H9 (cell line): ENCODE results near the gene XIRP2. TPM values are rescaled to one million over a fixed set of nuclear protein-coding genes. Genes with fewer than 3 reads are reported as not detected.

Experiments
- DNase-seq: peaks from one replicate; pipeline ENCODE4 v3.0.0-alpha.2; 2017
- H2AFZ ChIP-seq: one replicate; pipeline ENCODE4 v1.6.1; 2013; ENCODE audit warnings: mild to moderate bottlenecking, low read length, control low read depth, moderate library complexity
- H2AK5ac ChIP-seq: 2 replicates; pipeline ENCODE4 v1.6.1; 2013; ENCODE audit warnings: low read length, control low read depth, mixed read lengths; ENCODE audit not compliant: insufficient read length
- H2BK120ac ChIP-seq: one replicate; pipeline ENCODE4 v1.6.1; 2013; ENCODE audit warnings: low read depth, mild to moderate bottlenecking, low read length, control low read depth, inconsistent platforms; ENCODE audit not compliant: poor library complexity, severe bottlenecking
- H2BK12ac ChIP-seq: 2 replicates; pipeline ENCODE4 v1.6.1; 2013; ENCODE audit warnings: low read length, control low read depth, mixed read lengths, low read depth; ENCODE audit not compliant: insufficient read length
- H2BK15ac ChIP-seq: 2 replicates; pipeline ENCODE4 v1.6.1; 2013; ENCODE audit warnings: low read depth, low read length, control low read depth
- H2BK20ac ChIP-seq: one replicate; pipeline ENCODE4 v1.6.1; 2013; ENCODE audit warnings: low read depth, mild to moderate bottlenecking, low read length, control low read depth, inconsistent platforms; ENCODE audit not compliant: poor library complexity, severe bottlenecking
- H2BK5ac ChIP-seq: 2 replicates; pipeline ENCODE4 v1.6.1; 2013; ENCODE audit warnings: low read length, control low read depth, mixed read lengths; ENCODE audit not compliant: insufficient read length
- H3K14ac ChIP-seq: 2 replicates; pipeline ENCODE4 v1.6.1; 2013; ENCODE audit warnings: low read length, control low read depth; ENCODE audit not compliant: insufficient read depth
- H3K18ac ChIP-seq: 2 replicates; pipeline ENCODE4 v1.6.1; 2013; ENCODE audit warnings: low read depth, mild to moderate bottlenecking, mixed read lengths, low read length, control low read depth; ENCODE audit not compliant: insufficient read length
- H3K23ac ChIP-seq: 2 replicates; pipeline ENCODE4 v1.6.1; 2013; ENCODE audit warnings: low read length, control low read depth, mixed read lengths, low read depth; ENCODE audit not compliant: insufficient read length
- H3K23me2 ChIP-seq: 2 replicates; pipeline ENCODE4 v1.6.1; 2013; ENCODE audit warnings: low read depth, mild to moderate bottlenecking, mixed read lengths, low read length, control low read depth; ENCODE audit not compliant: insufficient read length, poor library complexity, severe bottlenecking
- H3K27ac ChIP-seq: 2 replicates; pipeline ENCODE4 v1.5.1; 2013; ENCODE audit warnings: low read length, control low read depth, mixed read lengths, low read depth; ENCODE audit not compliant: insufficient read length
- H3K27me3 ChIP-seq: 2 replicates; pipeline ENCODE4 v1.6.1; 2013; ENCODE audit warnings: low read length, control low read depth, inconsistent platforms; ENCODE audit not compliant: insufficient read depth
- H3K4ac ChIP-seq: 2 replicates; pipeline ENCODE4 v1.6.1; 2013; ENCODE audit warnings: low read depth, mild to moderate bottlenecking, control low read depth, inconsistent platforms, low read length, moderate library complexity
- H3K4me1 ChIP-seq: 2 replicates; pipeline ENCODE4 v1.6.1; 2013; ENCODE audit warnings: low read length, control low read depth, inconsistent platforms; ENCODE audit not compliant: insufficient read depth
- H3K4me2 ChIP-seq: 2 replicates; pipeline ENCODE4 v1.6.1; 2013; ENCODE audit warnings: low read length, control low read depth, mixed read lengths; ENCODE audit not compliant: insufficient read length, insufficient read depth
- H3K56ac ChIP-seq: 2 replicates; pipeline ENCODE4 v1.6.1; 2013; ENCODE audit warnings: low read depth, mild to moderate bottlenecking, mixed read lengths, low read length, control low read depth; ENCODE audit not compliant: insufficient read length
- H3K79me1 ChIP-seq: 2 replicates; pipeline ENCODE4 v1.6.1; 2013; ENCODE audit warnings: low read depth, mild to moderate bottlenecking, moderate library complexity, low read length, control low read depth, inconsistent platforms; ENCODE audit not compliant: insufficient read depth, poor library complexity, severe bottlenecking
- H3K79me2 ChIP-seq: 2 replicates; pipeline ENCODE4 v1.6.1; 2013; ENCODE audit warnings: low read length, control low read depth, inconsistent platforms; ENCODE audit not compliant: insufficient read depth
- H3K9ac ChIP-seq: 2 replicates; pipeline ENCODE4 v1.6.1; 2013; ENCODE audit warnings: low read length, control low read depth, mixed read lengths; ENCODE audit not compliant: insufficient read length; ENCODE audit errors: extremely low read depth
- H3K9me3 ChIP-seq: one replicate; pipeline ENCODE4 v1.6.1; 2013; ENCODE audit warnings: low read depth, low read length, inconsistent platforms; ENCODE audit not compliant: control insufficient read depth
- H3T11ph ChIP-seq: one replicate; pipeline ENCODE4 v1.6.1; 2013; ENCODE audit warnings: mild to moderate bottlenecking, low read length, control low read depth, inconsistent platforms
- H4K20me1 ChIP-seq: one replicate; pipeline ENCODE4 v1.6.1; 2013; ENCODE audit not compliant: control insufficient read depth, insufficient read length, insufficient read depth
- H4K5ac ChIP-seq: 2 replicates; pipeline ENCODE4 v1.6.1; 2013; ENCODE audit warnings: low read depth, mild to moderate bottlenecking, mixed read lengths, low read length, control low read depth; ENCODE audit not compliant: insufficient read length
- H4K8ac ChIP-seq: replicated peaks from 2 replicates; pipeline ENCODE4 v1.6.1; 2013; ENCODE audit warnings: low read length, control low read depth, mixed read lengths, low read depth; ENCODE audit not compliant: insufficient read length
- H4K91ac ChIP-seq: 2 replicates; pipeline ENCODE4 v1.6.1; 2013; ENCODE audit warnings: low read depth, mild to moderate bottlenecking, moderate library complexity, mixed read lengths, low read length, control low read depth; ENCODE audit not compliant: insufficient read length
- H3K27ac Mint-ChIP-seq, 3 experiments: 2 replicates in 2 of 3; 3 replicates in 1 of 3; pipeline ENCODE4 v1.8.0; 2020 to 2021; ENCODE audit warnings: mixed read lengths in 3 of 3, mild to moderate bottlenecking in 1 of 3, moderate library complexity in 1 of 3
- H3K27me3 Mint-ChIP-seq: 2 replicates; pipeline ENCODE4 v1.8.0; 2021; ENCODE audit warnings: low read depth, mild to moderate bottlenecking, moderate library complexity, mixed read lengths
- H3K36me3 Mint-ChIP-seq, 3 experiments: 2 replicates in 2 of 3; 3 replicates in 1 of 3; pipeline ENCODE4 v1.8.0; 2020 to 2021; ENCODE audit warnings: low read depth in 3 of 3, mixed read lengths in 3 of 3; ENCODE audit not compliant: insufficient read depth in 1 of 3
- H3K4me1 Mint-ChIP-seq, 2 experiments: 2 replicates each; pipeline ENCODE4 v1.8.0; 2020; ENCODE audit warnings: mixed read lengths in 2 of 2
- H3K4me3 Mint-ChIP-seq, 2 experiments: 2 replicates in 1 of 2; 3 replicates in 1 of 2; pipeline ENCODE4 v1.8.0; 2020 to 2021; ENCODE audit warnings: mild to moderate bottlenecking in 2 of 2, mixed read lengths in 2 of 2, moderate library complexity in 1 of 2
- H3K9me3 Mint-ChIP-seq, 2 experiments: 2 replicates in 1 of 2; 3 replicates in 1 of 2; pipeline ENCODE4 v1.8.0; 2020; ENCODE audit warnings: mild to moderate bottlenecking in 2 of 2, mixed read lengths in 2 of 2, moderate library complexity in 1 of 2
- CTCF ChIP-seq: fragments of 200-600 bp; sonication (generic); conservative IDR thresholded peaks from 3 replicates; pipeline ENCODE4 v1.8.0; 2021; ENCODE audit warnings: antibody characterized with exemption, mild to moderate bottlenecking
- WGBS: extraction: QIAGEN DNeasy Blood & Tissue Kit; methylation state at CpG from one replicate; pipeline ENCODE4 v1.1.7; 2013; ENCODE audit warnings: missing lambda C conversion rate, low lambda C conversion rate, mixed read lengths; ENCODE audit not compliant: insufficient read length; ENCODE audit errors: extremely low coverage; 5-methylcytosine and 5-hydroxymethylcytosine counted together
- total RNA-seq: library from RNA; stranded (reverse); gene quantifications from 2 replicates; pipeline ENCODE4 v1.2.1, GENCODE V29; 2021

XIRP2 gene
- total RNA-seq, 1 experiment from 2014 or later = 0.07 TPM

DNA sequence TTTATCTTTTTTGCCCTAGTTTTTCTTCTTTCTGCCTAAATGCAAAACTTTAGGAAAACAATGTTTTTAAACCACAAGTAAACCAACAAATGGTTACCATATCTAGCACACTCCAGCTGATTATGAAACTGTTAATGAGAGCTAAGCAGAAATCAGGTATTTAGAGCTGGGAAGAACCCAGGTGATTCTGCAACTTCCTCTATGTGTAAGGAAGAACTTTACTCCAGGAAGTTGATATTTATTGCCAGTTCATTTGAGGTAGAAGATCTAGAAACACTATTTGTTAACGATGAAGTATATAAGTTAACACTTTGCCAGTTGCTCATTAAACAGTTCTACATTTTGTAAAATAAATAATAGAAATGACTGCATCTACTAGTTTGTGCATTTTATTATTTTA, 409.7 kb downstream of the XIRP2 start:
- no CpG with 5 or more reads among the region's 1 CpG for WGBS
- Histone ChIP-seq H4K20me1 (peaks cover 4% of the 10 kb centered on the region), H4K5ac (no peak overlapping the region), H3K18ac (no peak overlapping the region), H2BK12ac (no peak overlapping the region), H3K9ac (no peak overlapping the region), H3K4me2 (no peak overlapping the region), H3K23me2 (peaks cover 13% of the 10 kb centered on the region), H2BK120ac (no peak overlapping the region), H2BK20ac (no peak overlapping the region), H2AK5ac (no peak overlapping the region), H3K14ac (no peak overlapping the region), H3K4ac (no peak overlapping the region), H2AFZ (no peak overlapping the region), H3K56ac (no peak overlapping the region), H3T11ph (no peak overlapping the region), H3K27ac (no peak overlapping the region), H4K91ac (no peak overlapping the region), H2BK5ac (no peak overlapping the region), H3K27me3 (no peaks in the 10 kb centered on the region), H3K23ac (no peak overlapping the region), H3K79me1 (no peaks in the 10 kb centered on the region), H3K9me3 (peaks cover under 1% of the 10 kb centered on the region), H3K4me1 (no peaks in the 10 kb centered on the region), H3K79me2 (peaks cover 19% of the 10 kb centered on the region; the same call in 1 of the 2 replicates), H4K8ac (no peak overlapping the region), H2BK15ac (no peak overlapping the region)
- no peak overlapping the region for H3K4me3 Mint-ChIP-seq
- H3K27me3 Mint-ChIP-seq = peaks cover 2% of the 10 kb centered on the region; the same call in 1 of the 2 replicates
- peaks cover 6 to 14% (median 13%) of the 10 kb centered on the region in 3 experiments for H3K36me3 Mint-ChIP-seq
- DNase-seq = no peak
- peaks cover 0 to 4% of the 10 kb centered on the region in 2 experiments; a peak in 4 of 5 replicates for H3K9me3 Mint-ChIP-seq
- TF ChIP-seq CTCF = no peak
- peak overlapping the region in 1 of 3 experiments; percentile 27; a peak in 1 of 7 replicates for H3K27ac Mint-ChIP-seq
- peaks cover 41 to 44% of the 10 kb centered on the region in 2 experiments for H3K4me1 Mint-ChIP-seq
